Nephron (organoid): Measurements from ENCODE around the gene NAGLU.
A peak's percentile ranks its signal among the peaks of the same experiment; 100 is the strongest.
"Not testable (repeated sequence)": the region's sequence is repeated elsewhere in the genome, so short reads cannot be mapped to it uniquely, and the experiment has no call there.

Experiments used
- H3K27ac Mint-ChIP-seq, 3 experiments: 2 replicates each; pipeline ENCODE4 v1.8.0; 2020; ENCODE audit warnings: mixed read lengths in 3 of 3, mild to moderate bottlenecking in 2 of 3, moderate library complexity in 1 of 3
- H3K27me3 Mint-ChIP-seq: 2 replicates; pipeline ENCODE4 v1.8.0; 2021; ENCODE audit warnings: low read depth, mild to moderate bottlenecking, moderate library complexity, mixed read lengths
- H3K36me3 Mint-ChIP-seq: 2 replicates; pipeline ENCODE4 v1.8.0; 2020; ENCODE audit warnings: low read depth, mixed read lengths
- H3K4me1 Mint-ChIP-seq: 2 replicates; pipeline ENCODE4 v1.8.0; 2020; ENCODE audit warnings: mixed read lengths
- H3K4me3 Mint-ChIP-seq, 3 experiments: 2 replicates each; pipeline ENCODE4 v1.8.0; 2020; ENCODE audit warnings: mild to moderate bottlenecking in 3 of 3, mixed read lengths in 3 of 3, moderate library complexity in 2 of 3
- H3K9me3 Mint-ChIP-seq: 2 replicates; pipeline ENCODE4 v1.8.0; 2020; ENCODE audit warnings: mixed read lengths
- TF ChIP-seq, protein P1 (sequence below), 3 experiments: fragments of 200-600 bp; sonication (generic); IDR thresholded peaks; one replicate each; pipeline ENCODE4 v1.5.0; 2021; ENCODE audit warnings: antibody characterized with exemption in 3 of 3; ENCODE audit not compliant: unreplicated experiment in 3 of 3

The NAGLU gene

DNA sequence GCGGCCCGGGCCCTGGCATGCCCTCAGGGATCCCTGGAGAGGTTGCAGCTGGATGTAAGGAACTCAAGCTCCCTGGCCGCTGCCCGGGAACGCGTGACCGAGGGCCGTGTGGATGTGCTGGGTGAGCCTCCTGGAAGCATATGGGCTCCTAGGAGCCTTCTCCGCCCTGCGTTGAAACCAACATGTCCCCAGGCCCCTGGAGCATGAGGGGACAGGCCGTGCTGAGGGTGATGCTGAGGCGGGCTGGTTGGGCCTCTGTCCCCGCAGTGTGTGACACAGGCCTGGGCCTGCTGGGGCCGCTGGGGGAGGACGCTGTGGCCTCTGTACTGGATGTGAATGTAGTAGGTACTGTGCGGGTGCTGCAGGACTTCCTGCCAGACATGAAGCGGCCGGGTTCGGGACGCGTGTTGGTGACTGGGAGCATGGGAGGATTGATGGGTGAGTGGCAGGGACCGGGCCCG is 11.0 kb downstream of the NAGLU start:
- Mint-ChIP-seq H3K27me3 (peaks cover 13% of the 10 kb centered on the region), H3K27ac (no peak overlapping the region), H3K36me3 (peaks cover 3% of the 10 kb centered on the region), H3K9me3 (no peaks in the 10 kb centered on the region), H3K4me1 (peaks cover 9% of the 10 kb centered on the region), H3K4me3 (peak overlapping the region in 2 of 3 experiments; percentile 52 to 58)
- TF ChIP-seq, protein P1, sequence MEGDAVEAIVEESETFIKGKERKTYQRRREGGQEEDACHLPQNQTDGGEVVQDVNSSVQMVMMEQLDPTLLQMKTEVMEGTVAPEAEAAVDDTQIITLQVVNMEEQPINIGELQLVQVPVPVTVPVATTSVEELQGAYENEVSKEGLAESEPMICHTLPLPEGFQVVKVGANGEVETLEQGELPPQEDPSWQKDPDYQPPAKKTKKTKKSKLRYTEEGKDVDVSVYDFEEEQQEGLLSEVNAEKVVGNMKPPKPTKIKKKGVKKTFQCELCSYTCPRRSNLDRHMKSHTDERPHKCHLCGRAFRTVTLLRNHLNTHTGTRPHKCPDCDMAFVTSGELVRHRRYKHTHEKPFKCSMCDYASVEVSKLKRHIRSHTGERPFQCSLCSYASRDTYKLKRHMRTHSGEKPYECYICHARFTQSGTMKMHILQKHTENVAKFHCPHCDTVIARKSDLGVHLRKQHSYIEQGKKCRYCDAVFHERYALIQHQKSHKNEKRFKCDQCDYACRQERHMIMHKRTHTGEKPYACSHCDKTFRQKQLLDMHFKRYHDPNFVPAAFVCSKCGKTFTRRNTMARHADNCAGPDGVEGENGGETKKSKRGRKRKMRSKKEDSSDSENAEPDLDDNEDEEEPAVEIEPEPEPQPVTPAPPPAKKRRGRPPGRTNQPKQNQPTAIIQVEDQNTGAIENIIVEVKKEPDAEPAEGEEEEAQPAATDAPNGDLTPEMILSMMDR (IDR thresholded peaks at IDR 0.05; ENCODE audit: unreplicated experiment in 3 of 3), result no peak

DNA sequence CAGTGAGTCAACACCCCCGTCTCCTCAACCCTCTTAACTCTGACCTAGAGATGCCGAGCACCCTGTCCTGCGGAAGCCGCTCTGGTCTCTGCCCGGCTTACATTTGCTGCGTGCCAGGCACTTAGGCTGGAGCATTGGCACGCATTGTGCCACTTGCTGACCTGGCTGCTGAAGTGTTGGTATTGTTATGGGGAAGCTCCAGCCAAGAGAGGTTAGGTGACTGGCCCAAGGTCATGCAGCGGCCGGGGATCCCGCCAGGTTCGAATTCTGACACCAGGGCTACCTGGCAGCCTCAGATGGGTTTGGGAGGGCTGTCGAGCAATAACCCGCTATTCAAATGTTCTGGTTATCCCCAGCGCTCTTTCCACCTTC is 11.6 kb downstream of the NAGLU start:
- Mint-ChIP-seq H3K4me1 (peaks cover 9% of the 10 kb centered on the region), H3K27ac (no peak overlapping the region), H3K4me3 (peak overlapping the region in 2 of 3 experiments; percentile 39 to 42), H3K9me3 (no peaks in the 10 kb centered on the region), H3K27me3 (peaks cover 13% of the 10 kb centered on the region), H3K36me3 (peaks cover 3% of the 10 kb centered on the region)
- TF ChIP-seq, protein P1 (IDR thresholded peaks at IDR 0.05; ENCODE audit: unreplicated experiment in 3 of 3), result no peak

DNA sequence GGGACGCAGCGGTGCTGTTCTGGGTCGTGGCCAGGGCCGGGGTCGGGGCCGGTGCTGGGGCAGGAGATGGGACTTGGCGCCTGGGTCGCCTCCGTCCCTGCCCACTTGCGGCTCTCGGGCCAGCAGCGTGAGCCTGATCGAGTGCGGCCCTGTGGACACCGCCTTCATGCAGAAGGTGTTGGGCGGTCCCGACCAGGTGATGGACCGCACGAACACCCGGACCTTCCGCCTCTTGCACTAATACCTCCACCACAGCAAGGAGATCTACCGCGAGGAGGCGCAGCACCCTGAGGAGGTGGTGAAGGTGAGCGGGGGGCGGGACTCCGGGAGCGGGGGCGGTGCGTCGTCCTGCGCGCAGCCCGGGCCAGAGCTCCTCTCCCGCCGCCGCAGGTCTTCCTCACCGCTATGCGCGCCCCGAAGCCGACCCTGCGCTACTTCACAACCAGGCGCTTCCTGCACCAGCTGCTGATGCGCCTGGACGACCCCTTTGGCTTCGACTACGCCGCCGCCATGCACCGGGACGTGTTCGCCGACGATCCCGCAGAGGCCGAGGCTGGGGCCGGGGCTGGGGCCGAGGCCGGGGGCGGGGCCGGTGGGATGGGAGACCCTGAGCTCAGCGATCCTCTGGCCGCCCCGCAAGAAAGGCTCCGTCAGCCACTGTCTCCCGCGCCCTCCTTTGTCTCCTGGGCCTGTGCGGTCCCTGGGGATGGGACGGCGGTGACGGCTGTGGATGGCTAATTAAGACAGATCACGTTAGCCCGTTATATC is 12.2 kb downstream of the NAGLU start:
- H3K4me3 Mint-ChIP-seq, result peak overlapping the region; percentile 68 to 70 (median 69)
- H3K36me3 Mint-ChIP-seq, result peaks cover 3% of the 10 kb centered on the region
- no peak overlapping the region for H3K27ac Mint-ChIP-seq
- TF ChIP-seq, protein P1 (IDR thresholded peaks at IDR 0.05; ENCODE audit: unreplicated experiment in 3 of 3), result peak; percentile 40 to 58 (median 42)
- H3K4me1 Mint-ChIP-seq, result peaks cover 9% of the 10 kb centered on the region
- H3K9me3 Mint-ChIP-seq, result no peaks in the 10 kb centered on the region
- H3K27me3 Mint-ChIP-seq, result peaks cover 13% of the 10 kb centered on the region

DNA sequence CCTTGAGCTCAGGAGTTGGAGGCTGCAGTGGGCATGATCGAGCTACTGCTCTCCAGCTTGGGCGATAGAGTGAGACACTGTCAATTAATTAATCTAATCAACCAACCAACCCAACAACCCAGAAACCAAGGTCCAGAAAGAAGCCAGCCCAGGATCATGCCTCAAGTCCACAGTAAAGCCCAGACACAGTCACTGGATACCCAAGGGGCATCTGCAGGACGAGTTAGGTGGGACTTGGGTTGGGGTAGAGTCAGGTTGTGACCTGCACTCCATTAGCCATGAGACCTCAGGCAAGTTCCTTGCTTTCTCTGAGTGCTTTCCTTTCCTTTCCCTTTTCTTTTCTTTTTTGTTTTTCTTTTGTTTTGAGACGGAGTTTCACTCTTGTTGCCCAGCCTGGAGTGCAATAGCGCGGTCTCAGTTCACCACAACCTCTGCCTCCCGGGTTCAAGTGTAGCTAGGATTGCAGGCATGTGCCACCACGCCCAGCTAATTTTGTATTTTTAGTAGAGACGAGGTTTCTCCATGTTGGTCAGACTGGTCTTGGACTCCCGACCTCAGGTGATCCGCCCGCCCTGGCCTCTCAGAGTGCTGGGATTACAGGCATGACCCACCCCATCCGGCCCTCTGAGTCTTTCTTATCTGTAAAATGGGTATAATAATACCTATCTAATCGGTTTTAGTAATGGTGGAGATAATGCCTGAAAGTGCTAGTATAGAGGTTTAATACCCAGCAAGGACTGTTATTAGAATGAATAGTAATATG is 13.1 kb downstream of the NAGLU start:
- Mint-ChIP-seq H3K9me3 (no peaks in the 10 kb centered on the region), H3K27ac (no peak overlapping the region), H3K27me3 (peaks cover 13% of the 10 kb centered on the region), H3K4me1 (peaks cover 9% of the 10 kb centered on the region), H3K36me3 (peaks cover 3% of the 10 kb centered on the region), H3K4me3 (peak overlapping the region; percentile 68 to 70 (median 69))
- TF ChIP-seq, protein P1 (IDR thresholded peaks at IDR 0.05; ENCODE audit: unreplicated experiment in 3 of 3), result no peak

DNA sequence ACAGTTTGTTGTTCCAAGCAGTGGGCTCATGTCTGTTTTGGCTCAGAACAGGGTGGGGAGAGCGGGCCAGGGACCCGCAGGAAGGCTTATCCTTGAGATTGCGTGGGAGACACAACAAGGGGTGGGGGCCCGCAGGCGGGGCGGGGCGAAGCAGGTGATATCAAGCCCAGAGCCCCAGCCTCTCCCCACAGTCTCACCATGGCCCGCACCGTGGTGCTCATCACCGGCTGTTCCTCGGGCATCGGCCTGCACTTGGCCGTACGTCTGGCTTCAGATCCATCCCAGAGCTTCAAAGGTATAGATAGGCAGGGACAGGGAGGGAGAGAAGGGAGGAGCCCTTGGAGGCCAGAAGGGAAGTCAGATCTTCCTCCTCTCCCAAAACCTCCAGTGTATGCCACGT is 16.7 kb downstream of the NAGLU start, which contains the start of gene HSD17B1:
Gene HSD17B1 (plus strand): TSS at position 188 of the 400 bp plus-strand sequence. CDS start 11 bp downstream, at position 199.
- Mint-ChIP-seq H3K4me1 (peaks cover 26% of the 10 kb centered on the region), H3K4me3 (peak within 1 kb of the TSS; percentile 94 to 97 (median 96)), H3K27ac (peak within 1 kb of the TSS in 2 of 3 experiments; percentile 61 to 96)
- H3K27me3 Mint-ChIP-seq, H3K36me3 Mint-ChIP-seq, H3K9me3 Mint-ChIP-seq: not testable (repeated sequence)

DNA sequence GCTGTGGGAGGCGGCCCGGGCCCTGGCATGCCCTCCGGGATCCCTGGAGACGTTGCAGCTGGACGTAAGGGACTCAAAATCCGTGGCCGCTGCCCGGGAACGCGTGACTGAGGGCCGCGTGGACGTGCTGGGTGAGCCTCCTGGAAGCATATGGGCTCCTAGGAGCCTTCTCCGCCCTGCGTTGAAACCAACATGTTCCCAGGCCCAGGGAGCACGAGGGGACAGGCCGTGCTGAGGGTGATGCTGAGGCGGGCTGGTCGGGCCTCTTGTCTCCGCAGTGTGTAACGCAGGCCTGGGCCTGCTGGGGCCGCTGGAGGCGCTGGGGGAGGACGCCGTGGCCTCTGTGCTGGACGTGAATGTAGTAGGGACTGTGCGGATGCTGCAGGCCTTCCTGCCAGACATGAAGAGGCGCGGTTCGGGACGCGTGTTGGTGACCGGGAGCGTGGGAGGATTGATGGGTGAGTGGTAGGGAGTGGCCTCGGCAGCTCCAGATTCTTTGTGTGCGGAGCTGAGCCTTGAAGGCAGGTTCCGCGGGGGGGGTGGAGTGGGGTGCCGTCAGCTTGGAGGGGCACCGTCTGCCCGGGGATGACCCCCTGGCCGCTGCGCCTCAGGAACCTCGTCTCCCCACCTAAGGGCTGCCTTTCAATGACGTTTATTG is 17.2 kb downstream of the NAGLU start:
- Mint-ChIP-seq H3K36me3 (no peaks in the 10 kb centered on the region), H3K9me3 (no peaks in the 10 kb centered on the region), H3K27me3 (peaks cover 7% of the 10 kb centered on the region), H3K4me1 (peaks cover 26% of the 10 kb centered on the region), H3K27ac (peak overlapping the region in 2 of 3 experiments; percentile 61 to 96), H3K4me3 (peak overlapping the region; percentile 94 to 97 (median 96))
- TF ChIP-seq, protein P1 (IDR thresholded peaks at IDR 0.05; ENCODE audit: unreplicated experiment in 3 of 3), result no peak
